Ovary (tissue), 9 donors: Measurements from ENCODE around the gene ICA1. TPM values are rescaled to one million over a fixed set of nuclear protein-coding genes. Genes with fewer than 3 reads are reported as not detected.

Experiments
- DNase-seq, 5 donors: peaks; one replicate each; pipeline ENCODE4 v3.0.0-alpha.2; 2019 to 2020
- H3K27ac ChIP-seq, 2 donors: fragments of 200-600 bp; one replicate each; pipeline versions ENCODE4 v1.5.1 to v1.8.0; 2019 to 2022
- H3K27me3 ChIP-seq: fragments of 200-600 bp; one replicate; pipeline ENCODE4 v1.8.0; 2022
- H3K36me3 ChIP-seq: fragments of 200-600 bp; sonication (generic); one replicate; pipeline ENCODE4 v1.5.1; 2019
- H3K4me1 ChIP-seq: one replicate; pipeline ENCODE4 v1.8.1; 2013; ENCODE audit warnings: mild to moderate bottlenecking, moderate library complexity; ENCODE audit not compliant: insufficient read depth
- H3K4me3 ChIP-seq: fragments of 200-600 bp; sonication (generic); one replicate; pipeline ENCODE4 v1.5.1; 2017
- H3K9me3 ChIP-seq, 2 donors: fragments of 200-600 bp in 1 of 2; sonication (generic) in 1 of 2; one replicate each; pipeline versions ENCODE4 v1.5.1 to v1.8.1; 2013 to 2019; ENCODE audit warnings: mild to moderate bottlenecking in 1 of 2, moderate library complexity in 1 of 2
- EP300 ChIP-seq: sonication (generic); formaldehyde crosslinking; IDR thresholded peaks from one replicate; pipeline ENCODE4 v1.6.1; 2017; ENCODE audit warnings: antibody characterized with exemption
- POLR2A ChIP-seq: fragments of 450-650 bp; IDR thresholded peaks from one replicate; pipeline ENCODE4 v1.6.1; 2017; ENCODE audit warnings: antibody characterized with exemption, mild to moderate bottlenecking, moderate library complexity
- WGBS, 3 donors: extraction: QIAGEN DNeasy Blood & Tissue Kit in 1 of 3; methylation state at CpG; one replicate each; pipeline versions ENCODE4 v1.1.5 to v1.1.7; 2013 to 2017; 5-methylcytosine and 5-hydroxymethylcytosine counted together
- intact Hi-C, 4 donors: fragments of 100-400 bp; cut with DNase I; formaldehyde crosslinking; loops; one replicate each; pipeline versions ENCODE4 v1.11.0 to v1.15.1; 2022 to 2023
- polyA plus RNA-seq, 2 donors: library from polyadenylated mRNA; stranded (reverse); fragments of 200-250 nt in 1 of 2; fragments of 350-450 nt in 1 of 2; fragmentation: Illumina TruSeq in 1 of 2; extraction: RNeasy Lipid Tissue Mini Kit (QIAGEN cat#74804) in 1 of 2; gene quantifications; one replicate each; pipeline ENCODE4 v1.2.3, GENCODE V29; 2013 to 2014
- total RNA-seq, 7 donors: library from RNA; depleted of rRNA in 2 of 7; stranded (reverse); fragments of >200 nt in 2 of 7; fragmentation: NEBNext Ultra II Directional in 3 of 7; extraction: Animal tissue kit (Norgen Biotek cat#: 25700) in 3 of 7; gene quantifications; one replicate each; pipeline versions ENCODE4 v1.1.0 to v1.2.4, GENCODE V29; 2016 to 2023
- TF ChIP-seq, protein P1 (sequence below), 3 donors: fragments of 450-650 bp in 2 of 3; fragments of 200-600 bp in 1 of 3; IDR thresholded peaks; one replicate each; pipeline versions ENCODE4 v1.5.1 to v1.8.0; 2016 to 2022; ENCODE audit warnings: antibody characterized with exemption in 3 of 3, mild to moderate bottlenecking in 1 of 3
- donor health status: DM: no; HTN: no; CAD: no; lungs with moderate emphysema.
- donor health status: DM: no; HTN: no; CAD: no.
- donor health status: Bipolar disorder and iron deficiency.
- donor health status: DM: yes; HTN: yes; CAD: no.
- donor health status: DM: no; HTN: no; CAD: no.
- donor health status: DM: yes; HTN: yes; CAD: no.

ICA1 gene
- total and polyA plus RNA-seq, 9 donors: 2.1 to 19.4 (median 4.7) TPM

DNA sequence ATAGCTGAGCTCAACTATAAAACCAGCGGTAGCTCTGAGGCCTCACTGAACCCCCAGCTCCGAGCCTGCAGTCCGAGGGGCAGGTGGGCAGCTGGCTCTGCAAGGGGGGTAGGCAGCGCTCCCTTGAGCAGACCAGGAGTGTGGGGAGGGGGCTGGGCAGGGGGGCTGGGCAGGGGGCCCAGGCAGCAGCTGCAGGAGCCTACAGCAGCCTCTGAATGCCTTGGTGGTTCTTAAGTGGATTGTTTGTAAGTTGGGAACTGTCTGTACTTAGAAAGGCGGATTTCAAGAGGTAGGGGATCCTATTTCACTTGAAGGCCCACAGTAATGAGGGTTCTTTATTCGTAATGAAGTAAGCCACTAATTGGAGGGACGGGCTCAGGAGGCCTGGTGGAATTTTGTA, 72.3 kb downstream of the ICA1 start:
- WGBS, 3 donors: 77 to 80% (median 78%) methylated on average over 7 of the region's 7 CpGs
- intact Hi-C loops: no loop called here
- DNase-seq: no peak
- TF ChIP-seq EP300: no peak
- TF ChIP-seq, protein P1, sequence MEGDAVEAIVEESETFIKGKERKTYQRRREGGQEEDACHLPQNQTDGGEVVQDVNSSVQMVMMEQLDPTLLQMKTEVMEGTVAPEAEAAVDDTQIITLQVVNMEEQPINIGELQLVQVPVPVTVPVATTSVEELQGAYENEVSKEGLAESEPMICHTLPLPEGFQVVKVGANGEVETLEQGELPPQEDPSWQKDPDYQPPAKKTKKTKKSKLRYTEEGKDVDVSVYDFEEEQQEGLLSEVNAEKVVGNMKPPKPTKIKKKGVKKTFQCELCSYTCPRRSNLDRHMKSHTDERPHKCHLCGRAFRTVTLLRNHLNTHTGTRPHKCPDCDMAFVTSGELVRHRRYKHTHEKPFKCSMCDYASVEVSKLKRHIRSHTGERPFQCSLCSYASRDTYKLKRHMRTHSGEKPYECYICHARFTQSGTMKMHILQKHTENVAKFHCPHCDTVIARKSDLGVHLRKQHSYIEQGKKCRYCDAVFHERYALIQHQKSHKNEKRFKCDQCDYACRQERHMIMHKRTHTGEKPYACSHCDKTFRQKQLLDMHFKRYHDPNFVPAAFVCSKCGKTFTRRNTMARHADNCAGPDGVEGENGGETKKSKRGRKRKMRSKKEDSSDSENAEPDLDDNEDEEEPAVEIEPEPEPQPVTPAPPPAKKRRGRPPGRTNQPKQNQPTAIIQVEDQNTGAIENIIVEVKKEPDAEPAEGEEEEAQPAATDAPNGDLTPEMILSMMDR (IDR thresholded peaks at IDR 0.05): no peak
- no peak for TF ChIP-seq POLR2A
- Histone ChIP-seq H3K4me3 (no peak overlapping the region), H3K36me3 (no peaks in the 10 kb centered on the region), H3K27ac (no peak overlapping the region), H3K4me1 (no peaks in the 10 kb centered on the region), H3K9me3 (no peaks in the 10 kb centered on the region), H3K27me3 (no peaks in the 10 kb centered on the region)

DNA sequence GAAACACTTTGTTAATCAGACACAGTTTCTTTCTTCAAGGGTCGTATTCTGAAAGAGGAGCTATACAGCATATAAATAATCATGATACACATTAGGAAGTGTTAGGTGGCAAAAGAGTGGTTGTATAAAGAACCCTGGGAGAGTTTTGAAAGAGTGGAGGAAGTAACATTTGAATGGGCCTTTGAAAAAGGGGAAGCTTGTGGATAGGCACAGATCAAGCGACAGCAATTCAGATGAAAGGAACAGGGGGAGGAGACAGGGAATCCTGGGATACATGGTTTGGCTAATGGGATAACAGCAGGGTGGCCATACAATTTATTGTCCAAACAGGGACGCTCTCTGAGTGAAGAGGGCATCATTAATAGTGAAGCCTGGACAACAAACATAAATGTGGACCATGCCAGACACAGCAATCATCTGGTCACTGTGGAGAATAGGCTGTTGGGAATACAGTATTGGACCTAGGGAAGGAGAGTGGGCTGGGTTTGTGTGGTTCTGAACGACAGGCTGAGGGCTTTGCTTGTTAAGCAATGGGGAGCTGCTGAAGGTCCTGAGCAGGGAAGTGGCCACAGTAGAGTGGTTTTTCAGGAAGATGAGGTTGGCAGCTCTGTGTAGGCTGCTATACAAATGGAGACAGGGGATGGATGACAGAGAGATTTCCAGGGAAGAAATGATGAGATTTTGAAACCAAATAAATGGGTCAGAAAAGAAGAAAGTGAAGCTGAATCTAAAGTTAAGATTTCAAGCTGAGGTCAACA, 75.9 kb downstream of the ICA1 start:
- intact Hi-C loops: no loop called here
- Histone ChIP-seq H3K27me3 (no peaks in the 10 kb centered on the region), H3K4me1 (no peaks in the 10 kb centered on the region), H3K4me3 (no peak overlapping the region), H3K9me3 (no peaks in the 10 kb centered on the region), H3K36me3 (no peaks in the 10 kb centered on the region), H3K27ac (no peak overlapping the region)
- TF ChIP-seq POLR2A (no peak), EP300 (no peak)
- TF ChIP-seq, protein P1 (IDR thresholded peaks at IDR 0.05): no peak
- no peak for DNase-seq
- 69 to 84% (median 73%) methylated on average over 4 of the region's 4 CpGs for WGBS, 3 donors

DNA sequence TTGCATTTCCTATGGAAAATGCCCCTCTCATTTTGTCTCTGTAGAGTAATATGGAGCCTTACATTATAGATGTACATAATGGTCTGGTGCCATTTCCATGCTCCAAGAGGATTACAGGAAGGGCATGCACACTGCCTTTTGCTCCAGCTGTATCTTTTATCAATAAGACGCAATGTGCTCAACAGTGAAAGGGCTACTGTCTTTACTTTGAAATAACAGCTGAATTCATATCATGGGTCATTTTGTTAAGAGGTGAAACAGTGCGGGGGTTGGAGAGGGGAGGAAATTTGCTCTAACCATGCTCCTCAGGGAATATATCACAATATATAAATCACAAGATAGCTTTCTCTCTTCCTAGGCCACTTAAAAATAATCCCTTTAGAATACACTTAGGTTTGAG, 77.7 kb downstream of the ICA1 start:
- Histone ChIP-seq H3K9me3 (no peaks in the 10 kb centered on the region), H3K4me3 (no peak overlapping the region), H3K36me3 (no peaks in the 10 kb centered on the region), H3K27ac (no peak overlapping the region), H3K27me3 (no peaks in the 10 kb centered on the region), H3K4me1 (no peaks in the 10 kb centered on the region)
- no peak for DNase-seq
- WGBS, 3 donors: 47 to 55% (median 50%) methylated on average over 2 of the region's 2 CpGs
- intact Hi-C loops: no loop called here
- TF ChIP-seq POLR2A (no peak), EP300 (no peak)
- TF ChIP-seq, protein P1 (IDR thresholded peaks at IDR 0.05): no peak

DNA sequence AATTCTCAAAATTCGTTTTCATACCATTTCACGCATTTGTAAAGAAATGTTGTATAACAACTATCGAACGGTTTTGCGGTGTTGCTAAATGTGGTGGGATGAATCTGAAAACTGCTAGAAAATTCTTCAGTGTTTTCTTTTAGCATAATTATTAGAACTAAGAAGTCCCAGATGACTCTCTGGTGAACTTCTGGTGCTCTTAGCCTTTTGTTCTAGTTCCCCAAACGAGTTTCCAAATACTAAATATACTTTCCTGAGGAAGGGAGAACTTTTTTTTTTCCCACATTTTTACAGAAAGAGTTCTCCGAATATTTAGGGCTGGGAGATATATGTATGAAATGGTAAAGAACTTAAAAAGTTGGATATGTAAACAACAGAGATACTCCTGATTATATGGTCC, 82.5 kb downstream of the ICA1 start:
- intact Hi-C loops: no loop called here
- TF ChIP-seq EP300 (no peak), POLR2A (no peak)
- TF ChIP-seq, protein P1 (IDR thresholded peaks at IDR 0.05): no peak
- 86 to 91% (median 89%) methylated on average over 7 of the region's 7 CpGs for WGBS, 3 donors
- Histone ChIP-seq H3K27ac (no peak overlapping the region), H3K27me3 (no peaks in the 10 kb centered on the region), H3K4me1 (no peaks in the 10 kb centered on the region), H3K4me3 (no peak overlapping the region), H3K9me3 (no peaks in the 10 kb centered on the region), H3K36me3 (no peaks in the 10 kb centered on the region)
- no peak for DNase-seq
